Neuronal stem cell (in vitro differentiated cells): Measurements from ENCODE around the gene FARS2.

ENCODE experiments used
- DNase-seq: peaks from one replicate; pipeline ENCODE4 v3.0.0-alpha.2; 2013; ENCODE audit warnings: low spot score
- H2AFZ ChIP-seq: one replicate; pipeline ENCODE4 v1.6.1; 2013; ENCODE audit warnings: mild to moderate bottlenecking, low read length, inconsistent platforms
- H2AK5ac ChIP-seq: 2 replicates; pipeline ENCODE4 v1.6.1; 2013; ENCODE audit warnings: low read depth, mild to moderate bottlenecking, inconsistent platforms, low read length, moderate library complexity, mixed read lengths
- H2BK120ac ChIP-seq: 2 replicates; pipeline ENCODE4 v1.6.1; 2013; ENCODE audit warnings: low read depth, mild to moderate bottlenecking, inconsistent platforms, low read length, moderate library complexity, mixed read lengths
- H2BK12ac ChIP-seq: one replicate; pipeline ENCODE4 v1.6.1; 2013; ENCODE audit warnings: low read length, inconsistent platforms
- H2BK15ac ChIP-seq: 2 replicates; pipeline ENCODE4 v1.6.1; 2013; ENCODE audit warnings: mild to moderate bottlenecking, low read length, inconsistent platforms, mixed read lengths
- H2BK5ac ChIP-seq: one replicate; pipeline ENCODE4 v1.6.1; 2013; ENCODE audit warnings: inconsistent platforms, mild to moderate bottlenecking, low read length, moderate library complexity
- H3K14ac ChIP-seq: one replicate; pipeline ENCODE4 v1.6.1; 2013; ENCODE audit warnings: low read length, inconsistent platforms
- H3K18ac ChIP-seq: 2 replicates; pipeline ENCODE4 v1.6.1; 2013; ENCODE audit warnings: low read length, inconsistent platforms
- H3K23ac ChIP-seq: 2 replicates; pipeline ENCODE4 v1.6.1; 2013; ENCODE audit warnings: low read depth, mild to moderate bottlenecking, mixed read lengths, low read length, inconsistent platforms; ENCODE audit not compliant: poor library complexity
- H3K27ac ChIP-seq: replicated peaks from 3 replicates; pipeline ENCODE4 v1.5.1; 2013; ENCODE audit warnings: low read length, inconsistent platforms
- H3K27me3 ChIP-seq, 3 experiments: 2 replicates each; pipeline ENCODE4 v1.6.1; 2013; ENCODE audit warnings: low read length in 3 of 3, mild to moderate bottlenecking in 2 of 3, inconsistent platforms in 1 of 3, low read depth in 1 of 3, mixed read lengths in 1 of 3, moderate library complexity in 1 of 3; ENCODE audit not compliant: control insufficient read depth in 3 of 3, insufficient read depth in 3 of 3
- H3K36me3 ChIP-seq, 2 donors: replicated peaks in 1 of 2; 2 replicates each; pipeline ENCODE4 v1.6.1; 2013; ENCODE audit warnings: low read length in 2 of 2; ENCODE audit not compliant: control insufficient read depth in 2 of 2, insufficient read depth in 2 of 2
- H3K4ac ChIP-seq: 2 replicates; pipeline ENCODE4 v1.6.1; 2013; ENCODE audit warnings: inconsistent platforms, mild to moderate bottlenecking, low read length, moderate library complexity
- H3K4me1 ChIP-seq, 2 donors: 1 replicate in 1 of 2; 2 replicates in 1 of 2; pipeline ENCODE4 v1.6.1; 2013; ENCODE audit warnings: low read length in 2 of 2, low read depth in 1 of 2; ENCODE audit not compliant: control insufficient read depth in 2 of 2, insufficient read depth in 1 of 2
- H3K4me2 ChIP-seq: one replicate; pipeline ENCODE4 v1.6.1; 2013; ENCODE audit warnings: mild to moderate bottlenecking, low read length, inconsistent platforms; ENCODE audit not compliant: insufficient read depth, poor library complexity, severe bottlenecking
- H3K4me3 ChIP-seq, 2 donors: 2 replicates each; pipeline ENCODE4 v1.5.1; 2013; ENCODE audit warnings: low read length in 2 of 2, mild to moderate bottlenecking in 2 of 2, inconsistent platforms in 1 of 2, moderate library complexity in 1 of 2
- H3K79me1 ChIP-seq: one replicate; pipeline ENCODE4 v1.6.1; 2013; ENCODE audit warnings: low read depth, mild to moderate bottlenecking, inconsistent platforms, low read length, moderate library complexity
- H3K9ac ChIP-seq: one replicate; pipeline ENCODE4 v1.6.1; 2013; ENCODE audit warnings: mild to moderate bottlenecking, low read depth, low read length, inconsistent platforms; ENCODE audit not compliant: poor library complexity
- H3K9me3 ChIP-seq, 2 donors: replicated peaks in 1 of 2; 2 replicates each; pipeline versions ENCODE3 to v1.6.1; 2013; ENCODE audit warnings: low read length in 2 of 2, mild to moderate bottlenecking in 2 of 2, inconsistent platforms in 1 of 2, low read depth in 1 of 2, mixed read lengths in 1 of 2, moderate library complexity in 1 of 2; ENCODE audit not compliant: control insufficient read depth in 2 of 2, insufficient read depth in 1 of 2
- H4K8ac ChIP-seq: one replicate; pipeline ENCODE4 v1.6.1; 2013; ENCODE audit warnings: low read depth, mild to moderate bottlenecking, inconsistent platforms, low read length, moderate library complexity
- H4K91ac ChIP-seq: one replicate; pipeline ENCODE4 v1.6.1; 2013; ENCODE audit warnings: low read length, low read depth, mild to moderate bottlenecking, inconsistent platforms; ENCODE audit not compliant: poor library complexity
- WGBS, 2 donors: extraction: QIAGEN DNeasy Blood & Tissue Kit; methylation state at CpG; one replicate each; pipeline ENCODE4 v1.1.7; 2013; ENCODE audit warnings: missing lambda C conversion rate in 2 of 2, mixed read lengths in 1 of 2; ENCODE audit not compliant: insufficient read length in 2 of 2, insufficient replicate concordance in 1 of 2; ENCODE audit errors: extremely low coverage in 2 of 2; 5-methylcytosine and 5-hydroxymethylcytosine counted together

FARS2 gene

DNA sequence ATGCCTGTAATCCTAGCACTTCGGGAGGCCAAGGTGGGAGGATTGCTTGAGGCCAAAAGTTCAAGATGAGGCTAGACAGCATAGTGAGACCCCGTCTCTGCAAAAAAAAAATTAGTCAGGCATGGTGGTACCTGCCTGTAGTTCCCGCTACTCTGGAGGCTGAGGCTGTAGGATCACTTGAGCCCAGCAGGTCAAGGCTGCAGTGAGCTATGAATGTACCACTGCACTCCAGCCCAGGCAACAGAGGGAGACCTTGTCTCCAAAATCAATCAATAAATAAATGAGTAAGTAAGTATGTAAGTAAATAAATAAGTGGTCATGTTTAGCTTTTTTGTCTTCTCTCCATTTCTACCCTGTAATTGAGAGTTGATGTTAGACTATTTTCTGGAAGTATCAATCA is 336.8 kb downstream of the FARS2 start:
- no peak overlapping the region for H2AFZ ChIP-seq
- no peak overlapping the region for H4K8ac ChIP-seq
- H3K9ac ChIP-seq: no peak overlapping the region
- no peak overlapping the region for H2BK5ac ChIP-seq
- no CpG with 5 or more reads among the region's 3 CpGs for WGBS, 2 donors
- H3K79me1 ChIP-seq: no peaks in the 10 kb centered on the region
- H3K18ac ChIP-seq: no peak overlapping the region
- H2BK12ac ChIP-seq: no peak overlapping the region
- peaks cover 0 to 6% of the 10 kb centered on the region in 2 donors for H3K4me1 ChIP-seq
- H3K4me2 ChIP-seq: no peak overlapping the region
- H3K27ac ChIP-seq: no peak overlapping the region
- H3K36me3 ChIP-seq: peaks cover 0 to 1% of the 10 kb centered on the region in 2 donors
- H2BK120ac ChIP-seq: no peak overlapping the region
- no peak for DNase-seq
- H2BK15ac ChIP-seq: no peak overlapping the region
- H3K4me3 ChIP-seq: no peak overlapping the region
- no peaks in the 10 kb centered on the region for H3K27me3 ChIP-seq
- no peak overlapping the region for H3K14ac ChIP-seq
- H3K23ac ChIP-seq: no peak overlapping the region
- H3K4ac ChIP-seq: no peak overlapping the region
- H3K9me3 ChIP-seq: no peaks in the 10 kb centered on the region
- H2AK5ac ChIP-seq: no peak overlapping the region
- H4K91ac ChIP-seq: no peak overlapping the region

DNA sequence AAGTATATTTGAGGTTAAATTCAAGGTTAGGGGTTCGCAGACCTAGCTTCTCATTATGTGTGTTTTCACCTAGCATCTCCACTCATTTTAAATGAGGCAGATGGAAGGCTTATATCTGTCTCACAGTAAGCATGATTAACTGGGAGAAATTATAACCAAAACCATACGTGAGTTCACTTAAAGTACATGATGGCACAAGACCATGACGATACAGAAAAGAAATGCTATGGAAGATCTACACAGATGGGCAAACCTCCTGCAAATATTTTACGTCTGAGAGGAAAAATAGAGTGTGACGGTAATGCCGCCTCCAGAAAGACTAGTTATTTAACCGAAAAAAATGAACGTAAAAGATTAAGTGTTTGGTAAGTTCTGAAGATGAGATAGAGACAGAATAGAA is 337.8 kb downstream of the FARS2 start:
- 100% methylated on average over 2 of the region's 8 CpGs; no CpG with 5 or more reads in 1 of the 2 donors for WGBS, 2 donors
- Histone ChIP-seq H3K4ac (no peak overlapping the region), H3K23ac (no peak overlapping the region), H3K4me1 (peaks cover under 1 to 4% of the 10 kb centered on the region in 2 donors), H2BK5ac (no peak overlapping the region), H2BK12ac (no peak overlapping the region), H4K8ac (no peak overlapping the region), H2BK15ac (no peak overlapping the region), H3K27me3 (no peaks in the 10 kb centered on the region), H3K18ac (no peak overlapping the region), H3K14ac (no peak overlapping the region), H3K4me3 (no peak overlapping the region), H3K27ac (no peak overlapping the region), H3K9ac (no peak overlapping the region), H4K91ac (no peak overlapping the region), H3K9me3 (no peaks in the 10 kb centered on the region), H2BK120ac (no peak overlapping the region), H3K36me3 (peaks cover 0 to 1% of the 10 kb centered on the region in 2 donors), H2AFZ (no peak overlapping the region), H3K4me2 (no peak overlapping the region), H2AK5ac (no peak overlapping the region), H3K79me1 (no peaks in the 10 kb centered on the region)
- DNase-seq: no peak

DNA sequence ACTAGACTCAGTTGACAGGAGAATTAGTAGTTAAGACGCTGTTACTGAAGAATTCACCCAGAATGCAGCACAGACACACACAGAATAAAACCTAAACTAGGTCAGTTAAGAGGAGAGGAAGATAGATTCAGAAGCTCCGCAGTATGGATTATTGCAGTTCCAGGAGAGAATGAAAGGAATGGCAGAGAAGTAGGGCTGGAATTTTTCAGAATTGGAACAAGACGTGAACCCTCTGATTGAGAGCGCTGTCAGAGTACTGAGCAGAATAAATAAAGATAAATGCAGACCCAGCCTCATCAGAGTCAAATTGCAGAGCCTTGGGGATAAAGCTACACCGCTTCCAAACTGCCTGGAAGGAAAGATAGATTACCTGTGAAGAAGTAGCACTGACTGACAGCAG is 344.6 kb downstream of the FARS2 start:
- no peak for DNase-seq
- WGBS, 2 donors: no CpG with 5 or more reads among the region's 5 CpGs
- Histone ChIP-seq H3K18ac (no peak overlapping the region), H2AK5ac (no peak overlapping the region), H4K91ac (no peak overlapping the region), H3K4me1 (peaks cover 2 to 3% of the 10 kb centered on the region in 2 donors), H2BK15ac (no peak overlapping the region), H2AFZ (no peak overlapping the region), H2BK5ac (no peak overlapping the region), H2BK120ac (no peak overlapping the region), H3K14ac (no peak overlapping the region), H3K27me3 (no peaks in the 10 kb centered on the region), H3K23ac (no peak overlapping the region), H3K4me2 (no peak overlapping the region), H3K27ac (no peak overlapping the region), H2BK12ac (no peak overlapping the region), H3K9ac (no peak overlapping the region), H3K36me3 (peaks cover 0 to 1% of the 10 kb centered on the region in 2 donors), H3K4me3 (no peak overlapping the region), H3K79me1 (no peaks in the 10 kb centered on the region), H4K8ac (no peak overlapping the region), H3K9me3 (no peaks in the 10 kb centered on the region), H3K4ac (no peak overlapping the region)

DNA sequence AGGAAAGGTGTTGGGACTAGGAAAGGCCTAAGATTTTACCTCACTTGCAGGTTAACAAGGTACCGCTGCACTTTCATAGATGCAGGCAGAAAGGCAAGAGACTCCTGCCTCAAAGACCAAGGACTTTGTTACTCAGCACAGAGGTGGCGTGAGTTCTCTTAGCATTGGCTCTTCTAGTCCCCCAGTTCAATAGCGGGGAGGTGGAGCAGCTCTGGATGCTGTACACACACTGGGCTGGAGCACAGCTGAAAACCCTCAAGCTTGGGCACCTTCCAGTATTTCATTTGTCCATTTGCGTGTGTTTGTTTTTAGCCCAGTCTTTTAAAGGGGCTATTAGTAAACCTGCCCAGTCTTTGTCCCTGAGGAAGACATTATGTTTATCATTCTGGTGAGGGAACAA is 345.2 kb downstream of the FARS2 start:
- no peak for DNase-seq
- H3K9me3 ChIP-seq: no peaks in the 10 kb centered on the region
- no CpG with 5 or more reads among the region's 4 CpGs for WGBS, 2 donors
- H3K4me3 ChIP-seq: no peak overlapping the region
- no peak overlapping the region for H3K27ac ChIP-seq
- H3K4me2 ChIP-seq: no peak overlapping the region
- H2AK5ac ChIP-seq: no peak overlapping the region
- no peak overlapping the region for H2BK5ac ChIP-seq
- H3K18ac ChIP-seq: no peak overlapping the region
- H3K9ac ChIP-seq: no peak overlapping the region
- no peaks in the 10 kb centered on the region for H3K79me1 ChIP-seq
- H3K23ac ChIP-seq: no peak overlapping the region
- no peak overlapping the region for H3K4ac ChIP-seq
- H2BK12ac ChIP-seq: no peak overlapping the region
- peaks cover 1 to 3% of the 10 kb centered on the region in 2 donors for H3K4me1 ChIP-seq
- peaks cover 0 to under 1% of the 10 kb centered on the region in 2 donors for H3K36me3 ChIP-seq
- no peak overlapping the region for H2BK15ac ChIP-seq
- H2BK120ac ChIP-seq: no peak overlapping the region
- no peak overlapping the region for H2AFZ ChIP-seq
- no peak overlapping the region for H3K14ac ChIP-seq
- no peak overlapping the region for H4K91ac ChIP-seq
- no peak overlapping the region for H4K8ac ChIP-seq
- H3K27me3 ChIP-seq: no peaks in the 10 kb centered on the region
